H1 (cell line): ENCODE results near the gene GSTA2. TPM values are rescaled to one million over a fixed set of nuclear protein-coding genes. Genes with fewer than 3 reads are reported as not detected.

Experiments
- CTCF ChIA-PET: fragments of 300-600 bp; sonication (Branson Sonifier 250); formaldehyde crosslinking; loops from one replicate; lab custom pipeline; 2021; ENCODE audit not compliant: partially characterized antibody; lab: Charles Lee
- POLR2A ChIA-PET: fragments of 300-600 bp; sonication (Branson Sonifier 250); formaldehyde crosslinking; loops from one replicate; lab custom pipeline; 2021; ENCODE audit warnings: inconsistent platforms; ENCODE audit not compliant: partially characterized antibody; lab: Charles Lee
- DNase-seq, 2 experiments: peaks; one replicate each; pipeline versions ENCODE4 v3.0.0 to v3.0.0-alpha.2; 2010 to 2022; ENCODE audit warnings: low spot score in 2 of 2, low read depth in 1 of 2, mixed read lengths in 1 of 2
- FAIRE-seq: peaks from 2 replicates; lab custom pipeline; 2011; peaks lifted over from hg19 to GRCh38; lab: Jason Lieb, UNC
- H2AFZ ChIP-seq: 2 replicates; pipeline ENCODE4 v1.8.1; 2012; ENCODE audit warnings: low read length, inconsistent platforms
- H2AK5ac ChIP-seq: 2 replicates; pipeline ENCODE4 v1.6.1; 2013; ENCODE audit warnings: low read depth, low read length
- H2BK120ac ChIP-seq: replicated peaks from 2 replicates; pipeline ENCODE3; 2013; ENCODE audit warnings: low read depth, low read length, inconsistent platforms
- H2BK12ac ChIP-seq: 2 replicates; pipeline ENCODE4 v1.6.1; 2013; ENCODE audit warnings: low read depth, low read length
- H2BK15ac ChIP-seq: 2 replicates; pipeline ENCODE4 v1.6.1; 2013; ENCODE audit warnings: low read length
- H2BK20ac ChIP-seq: 2 replicates; pipeline ENCODE4 v1.6.1; 2013; ENCODE audit warnings: low read length
- H2BK5ac ChIP-seq: 2 replicates; pipeline ENCODE4 v1.6.1; 2013; ENCODE audit warnings: low read depth, low read length
- H3K14ac ChIP-seq: 2 replicates; pipeline ENCODE4 v1.6.1; 2013; ENCODE audit warnings: inconsistent platforms; ENCODE audit not compliant: insufficient read length
- H3K18ac ChIP-seq: 2 replicates; pipeline ENCODE4 v1.6.1; 2013; ENCODE audit warnings: low read length; ENCODE audit errors: extremely low read depth
- H3K23ac ChIP-seq: 2 replicates; pipeline ENCODE4 v1.6.1; 2013; ENCODE audit warnings: inconsistent platforms; ENCODE audit not compliant: insufficient read length
- H3K23me2 ChIP-seq: 2 replicates; pipeline ENCODE4 v1.6.1; 2013; ENCODE audit warnings: low read depth, low read length
- H3K27ac ChIP-seq: 2 replicates; pipeline ENCODE4 v1.6.1; 2011; ENCODE audit warnings: low read depth, low read length, inconsistent platforms
- H3K27me3 ChIP-seq, 4 experiments: replicated peaks in 1 of 4; 1 replicate in 1 of 4; 2 replicates in 3 of 4; pipeline versions ENCODE4 v1.6.1 to v1.8.1; 2011 to 2013; ENCODE audit warnings: low read length in 3 of 4, mild to moderate bottlenecking in 3 of 4, inconsistent platforms in 2 of 4, mixed read lengths in 2 of 4, moderate library complexity in 1 of 4; ENCODE audit not compliant: control insufficient read depth in 3 of 4, insufficient read depth in 3 of 4; ENCODE audit errors: extremely low read depth in 1 of 4
- H3K36me3 ChIP-seq, 4 experiments: 2 replicates each; pipeline versions ENCODE4 v1.6.1 to v1.8.1; 2011 to 2013; ENCODE audit warnings: mild to moderate bottlenecking in 4 of 4, low read length in 3 of 4, moderate library complexity in 2 of 4, control low read depth in 1 of 4, inconsistent platforms in 1 of 4; ENCODE audit not compliant: insufficient read depth in 4 of 4, control insufficient read depth in 2 of 4
- H3K4ac ChIP-seq: replicated peaks from 2 replicates; pipeline ENCODE3; 2013; ENCODE audit warnings: low read length, low read depth, mixed read lengths, inconsistent platforms; ENCODE audit not compliant: insufficient read length
- H3K4me1 ChIP-seq, 4 experiments: replicated peaks in 1 of 4; 1 replicate in 1 of 4; 2 replicates in 3 of 4; pipeline versions ENCODE4 v1.6.1 to v1.8.1; 2011 to 2013; ENCODE audit warnings: low read length in 3 of 4, inconsistent platforms in 2 of 4, mixed read lengths in 1 of 4; ENCODE audit not compliant: insufficient read depth in 4 of 4, control insufficient read depth in 3 of 4
- H3K4me2 ChIP-seq, 2 experiments: 2 replicates each; pipeline versions ENCODE4 v1.6.1 to v1.8.1; 2011 to 2013; ENCODE audit warnings: low read depth in 2 of 2, low read length in 2 of 2, control low read depth in 1 of 2, inconsistent platforms in 1 of 2, mild to moderate bottlenecking in 1 of 2; ENCODE audit not compliant: insufficient read depth in 1 of 2
- H3K4me3 ChIP-seq, 4 experiments: fragments of 200-600, 300-600 bp in 1 of 4; sonication (generic), shearing (Covaris generic), sonication (Bioruptor Twin) in 1 of 4; 2 replicates each; pipeline versions ENCODE4 v1.5.1 to v1.8.1; 2011 to 2016; ENCODE audit warnings: low read length in 4 of 4, low read depth in 3 of 4, control low read depth in 2 of 4, inconsistent platforms in 2 of 4, mild to moderate bottlenecking in 2 of 4, mixed read lengths in 1 of 4, moderate library complexity in 1 of 4; ENCODE audit not compliant: insufficient read depth in 2 of 4; ENCODE audit errors: extremely low read depth in 1 of 4
- H3K56ac ChIP-seq: replicated peaks from 2 replicates; pipeline ENCODE3; 2013; ENCODE audit warnings: low read depth, mild to moderate bottlenecking, mixed read lengths, low read length, inconsistent platforms; ENCODE audit not compliant: insufficient read length
- H3K79me1 ChIP-seq: 2 replicates; pipeline ENCODE4 v1.6.1; 2013; ENCODE audit warnings: low read depth, low read length, control low read depth
- H3K79me2 ChIP-seq, 2 experiments: 2 replicates each; pipeline versions ENCODE4 v1.6.1 to v1.8.1; 2012 to 2013; ENCODE audit warnings: low read length in 2 of 2, mild to moderate bottlenecking in 2 of 2, inconsistent platforms in 1 of 2; ENCODE audit not compliant: insufficient read depth in 2 of 2, control insufficient read depth in 1 of 2
- H3K9ac ChIP-seq, 4 experiments: replicated peaks in 1 of 4; 1 replicate in 1 of 4; 2 replicates in 3 of 4; pipeline versions ENCODE4 v1.6.1 to v1.8.1; 2011 to 2013; ENCODE audit warnings: low read depth in 3 of 4, low read length in 3 of 4, control low read depth in 2 of 4, mild to moderate bottlenecking in 2 of 4, moderate library complexity in 2 of 4, inconsistent platforms in 1 of 4; ENCODE audit errors: extremely low read depth in 1 of 4
- H3K9me3 ChIP-seq, 2 experiments: 2 replicates each; pipeline versions ENCODE4 v1.6.1 to v1.8.1; 2012 to 2013; ENCODE audit warnings: mild to moderate bottlenecking in 2 of 2, moderate library complexity in 2 of 2, control low read depth in 1 of 2, inconsistent platforms in 1 of 2, low read depth in 1 of 2, low read length in 1 of 2, mixed read lengths in 1 of 2; ENCODE audit not compliant: insufficient read depth in 2 of 2
- H4K20me1 ChIP-seq, 2 experiments: replicated peaks in 1 of 2; 2 replicates each; pipeline versions ENCODE3 to v1.8.1; 2011 to 2013; ENCODE audit warnings: inconsistent platforms in 2 of 2, low read length in 2 of 2, mild to moderate bottlenecking in 1 of 2; ENCODE audit not compliant: insufficient read depth in 2 of 2, control insufficient read depth in 1 of 2
- H4K5ac ChIP-seq: 2 replicates; pipeline ENCODE4 v1.6.1; 2013; ENCODE audit warnings: low read length, low read depth, mixed read lengths, inconsistent platforms; ENCODE audit not compliant: insufficient read length
- H4K8ac ChIP-seq: 2 replicates; pipeline ENCODE4 v1.8.0; 2013; ENCODE audit warnings: mild to moderate bottlenecking, moderate library complexity, low read length, inconsistent platforms; ENCODE audit not compliant: insufficient read depth; ENCODE audit errors: extremely low read depth
- H4K91ac ChIP-seq: replicated peaks from 2 replicates; pipeline ENCODE3; 2013; ENCODE audit warnings: low read length, mixed read lengths, inconsistent platforms; ENCODE audit not compliant: insufficient read length
- JUN ChIP-seq: IDR thresholded peaks from 2 replicates; pipeline ENCODE4 v1.6.1; 2011; ENCODE audit warnings: low read depth, mild to moderate bottlenecking, improper control_type of control experiment, low read length
- KDM5A ChIP-seq: fragments of 200-600 bp; IDR thresholded peaks from 2 replicates; pipeline ENCODE4 v1.7.1; 2012; ENCODE audit warnings: mild to moderate bottlenecking, low read length, inconsistent platforms, mixed read lengths
- RNF2 ChIP-seq: fragments of 200-900, 300-1000 bp; sonication (generic); IDR thresholded peaks from 2 replicates; pipeline ENCODE4 v1.7.1; 2016; ENCODE audit warnings: borderline replicate concordance, low read depth, mild to moderate bottlenecking, antibody characterized with exemption, low read length; ENCODE audit not compliant: poor library complexity, severe bottlenecking; ENCODE audit errors: missing control alignments
- ZNF274 ChIP-seq: IDR thresholded peaks from 2 replicates; pipeline ENCODE4 v1.7.0; 2012; ENCODE audit warnings: low read length, borderline replicate concordance; ENCODE audit errors: extremely low read depth
- WGBS, 2 experiments: shearing (Covaris generic) in 1 of 2; methylation state at CpG; one replicate each; pipeline versions ENCODE4 v1.1.6 to v1.1.7; 2013 to 2015; ENCODE audit warnings: low lambda C conversion rate in 2 of 2, mixed read lengths in 2 of 2, inconsistent platforms in 1 of 2, low coverage in 1 of 2, missing lambda C conversion rate in 1 of 2; ENCODE audit not compliant: insufficient replicate concordance in 2 of 2, insufficient coverage in 1 of 2, insufficient read length in 1 of 2; ENCODE audit errors: extremely low coverage in 1 of 2, missing lambda C conversion rate in 1 of 2; 5-methylcytosine and 5-hydroxymethylcytosine counted together
- polyA plus RNA-seq, 7 experiments: library from polyadenylated mRNA; depleted of rRNA in 3 of 7; stranded (reverse) in 5 of 7; unstranded in 2 of 7; fragments of >200 nt in 5 of 7; fragments of 200-250 nt in 2 of 7; gene quantifications; 1 replicate in 5 of 7; 2 replicates in 1 of 7; 4 replicates in 1 of 7; pipeline versions ENCODE4 v1.2.1 to v1.2.3, GENCODE V29; 2011 to 2013; ENCODE audit warnings: missing spikeins in 2 of 7, mixed read lengths in 2 of 7
- total RNA-seq: library from RNA; stranded (reverse); fragmentation: NEBNext Ultra II Directional; extraction: Animal tissue kit (Norgen Biotek cat#: 25700); gene quantifications from 2 replicates; pipeline ENCODE4 v1.2.1, GENCODE V29; 2021
- TF ChIP-seq, protein P1 (sequence below), 3 experiments: IDR thresholded peaks; 1 replicate in 2 of 3; 2 replicates in 1 of 3; pipeline versions ENCODE4 v1.5.1 to v1.6.1; 2011; ENCODE audit warnings: low read length in 3 of 3, mild to moderate bottlenecking in 3 of 3, inconsistent platforms in 2 of 3, low read depth in 1 of 3, moderate library complexity in 1 of 3; ENCODE audit not compliant: insufficient read depth in 1 of 3; ENCODE audit errors: control extremely low read depth in 1 of 3

The GSTA2 gene
- total and polyA plus RNA-seq, 2 of the 8 experiments (the other 6 are each of a cell fraction or from before 2014, with no cell fraction given) = 0.05 TPM; not detected in 1

DNA sequence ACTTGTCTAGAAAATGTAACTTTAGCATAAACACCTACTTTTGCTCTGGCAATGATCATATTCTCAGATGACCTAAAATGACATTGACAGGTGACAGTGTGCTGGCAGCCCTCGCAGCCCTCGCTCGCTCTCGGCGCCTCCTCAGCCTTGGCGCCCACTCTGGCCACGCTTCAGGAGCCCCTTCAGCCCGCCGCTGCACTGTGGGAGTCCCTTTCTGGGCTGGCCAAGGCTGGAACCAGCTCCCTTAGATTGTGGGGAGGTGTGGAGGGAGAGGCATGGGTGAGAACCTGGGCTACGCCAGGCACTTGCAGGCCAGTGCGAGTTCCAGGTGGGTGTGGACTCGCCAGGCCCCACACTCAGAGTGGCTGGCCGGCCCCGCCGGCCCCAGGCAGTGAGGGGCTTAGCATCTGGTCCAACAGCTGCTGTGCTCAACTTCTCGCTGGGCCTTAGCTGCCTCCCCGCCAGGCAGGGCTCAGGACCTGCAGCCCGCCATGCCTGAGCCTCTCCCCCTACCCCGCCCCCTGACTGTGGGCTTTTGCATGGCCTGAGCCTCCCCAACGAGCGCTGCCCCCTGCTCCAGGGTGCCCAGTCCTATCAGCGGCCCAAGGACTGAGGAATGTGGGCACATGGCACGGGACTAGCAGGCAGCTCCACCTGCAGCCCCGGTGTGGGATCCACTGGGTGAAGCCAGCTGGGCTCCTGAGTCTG lies 23.1 kb upstream of the GSTA2 start:
- H3K23me2 ChIP-seq = no peaks in the 10 kb centered on the region
- no peaks in the 10 kb centered on the region; a peak in 1 of 4 replicates for H3K9me3 ChIP-seq
- H3K4me1 ChIP-seq = no peaks in the 10 kb centered on the region
- WGBS, 2 experiments = 89% methylated on average over 20 of the region's 24 CpGs; no CpG with 5 or more reads in 1 of the 2 experiments
- H2BK5ac ChIP-seq = no peak overlapping the region
- no peaks in the 10 kb centered on the region for H3K79me1 ChIP-seq
- H3K18ac ChIP-seq = no peak overlapping the region
- no peak overlapping the region for H4K91ac ChIP-seq
- H2AK5ac ChIP-seq = no peak overlapping the region
- no peak overlapping the region for H2AFZ ChIP-seq
- no peak overlapping the region for H4K5ac ChIP-seq
- H3K4me3 ChIP-seq = no peak overlapping the region
- H2BK120ac ChIP-seq = no peak overlapping the region
- POLR2A ChIA-PET = no interaction called here
- no peaks in the 10 kb centered on the region for H4K20me1 ChIP-seq
- H3K4me2 ChIP-seq = no peak overlapping the region
- H4K8ac ChIP-seq = no peak overlapping the region
- no peak overlapping the region for H3K23ac ChIP-seq
- H3K56ac ChIP-seq = no peak overlapping the region
- CTCF ChIA-PET = interaction anchor here (1.5 kb wide), 1 partner anchor 29 kb away, joined by 4 read pairs; no protein-coding TSS in a partner anchor
- H3K27me3 ChIP-seq = no peaks in the 10 kb centered on the region
- no peak overlapping the region for H3K4ac ChIP-seq
- no peak overlapping the region for H3K27ac ChIP-seq
- no peak for DNase-seq
- no peak overlapping the region for H2BK12ac ChIP-seq
- no peaks in the 10 kb centered on the region for H3K36me3 ChIP-seq
- no peak overlapping the region for H2BK15ac ChIP-seq
- H3K79me2 ChIP-seq = no peaks in the 10 kb centered on the region
- no peak overlapping the region for H3K9ac ChIP-seq
- H2BK20ac ChIP-seq = no peak overlapping the region
- no peak overlapping the region for H3K14ac ChIP-seq
- no peak for TF ChIP-seq JUN
- TF ChIP-seq ZNF274 = no peak
- TF ChIP-seq, protein P1, sequence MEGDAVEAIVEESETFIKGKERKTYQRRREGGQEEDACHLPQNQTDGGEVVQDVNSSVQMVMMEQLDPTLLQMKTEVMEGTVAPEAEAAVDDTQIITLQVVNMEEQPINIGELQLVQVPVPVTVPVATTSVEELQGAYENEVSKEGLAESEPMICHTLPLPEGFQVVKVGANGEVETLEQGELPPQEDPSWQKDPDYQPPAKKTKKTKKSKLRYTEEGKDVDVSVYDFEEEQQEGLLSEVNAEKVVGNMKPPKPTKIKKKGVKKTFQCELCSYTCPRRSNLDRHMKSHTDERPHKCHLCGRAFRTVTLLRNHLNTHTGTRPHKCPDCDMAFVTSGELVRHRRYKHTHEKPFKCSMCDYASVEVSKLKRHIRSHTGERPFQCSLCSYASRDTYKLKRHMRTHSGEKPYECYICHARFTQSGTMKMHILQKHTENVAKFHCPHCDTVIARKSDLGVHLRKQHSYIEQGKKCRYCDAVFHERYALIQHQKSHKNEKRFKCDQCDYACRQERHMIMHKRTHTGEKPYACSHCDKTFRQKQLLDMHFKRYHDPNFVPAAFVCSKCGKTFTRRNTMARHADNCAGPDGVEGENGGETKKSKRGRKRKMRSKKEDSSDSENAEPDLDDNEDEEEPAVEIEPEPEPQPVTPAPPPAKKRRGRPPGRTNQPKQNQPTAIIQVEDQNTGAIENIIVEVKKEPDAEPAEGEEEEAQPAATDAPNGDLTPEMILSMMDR (IDR thresholded peaks at IDR 0.05; ENCODE audit: control extremely low read depth in 1 of 3, insufficient read depth in 1 of 3, low read depth in 1 of 3, low read length in 3 of 3) = no peak
- no peak for TF ChIP-seq KDM5A
- no peak for TF ChIP-seq RNF2
- no peak for FAIRE-seq
